GM20431 (cell line): ENCODE measurements around the gene EFCAB8.

Source experiments
- in situ Hi-C: fragments of 300-500 bp; cut with MseI, MboI; formaldehyde crosslinking; loops from one replicate; pipeline ENCODE4 v1.15.0; 2020; ENCODE audit warnings: low sequenced_read_pairs; ENCODE audit not compliant: unreplicated experiment

EFCAB8 gene

GRCh38 chr20:32995802-32996201 is 137.1 kb downstream of the EFCAB8 start:
- in situ Hi-C loops, result no loop called here

- in situ Hi-C loops, result no loop called here
Measured at GRCh38 chr20:32997431-32997830, 138.7 kb downstream of the EFCAB8 start.

DNA sequence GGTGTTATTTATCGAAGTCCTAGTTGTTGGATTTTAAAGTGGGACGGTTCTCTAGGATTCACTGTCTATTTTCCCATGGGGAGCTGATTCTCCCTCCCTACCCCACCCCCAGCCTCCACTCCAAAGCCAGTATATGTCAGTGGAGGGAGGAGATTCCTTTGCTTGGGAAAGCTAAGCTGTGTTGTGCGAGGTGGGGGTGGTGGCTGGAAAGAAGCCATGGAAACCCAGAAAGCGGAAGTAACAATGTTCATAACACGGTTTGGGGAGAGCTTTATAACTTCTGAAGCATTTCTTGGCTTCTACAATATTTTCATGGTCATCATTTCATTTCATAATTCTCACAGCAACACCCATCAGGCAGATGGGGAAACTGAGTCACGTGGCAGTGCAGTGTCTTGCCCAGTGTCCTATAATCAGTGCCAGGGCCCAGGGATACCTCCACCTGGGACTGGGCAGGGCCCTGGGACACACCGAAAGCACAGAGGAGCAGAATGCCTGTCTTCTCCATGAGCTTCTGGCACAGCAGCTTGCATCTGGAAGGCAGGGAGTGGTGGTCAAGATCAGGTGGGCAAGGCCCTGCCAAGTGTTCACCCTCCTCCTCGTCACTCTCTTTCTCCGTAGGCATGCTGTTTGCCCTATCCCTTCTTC is 141.0 kb downstream of the EFCAB8 start:
- in situ Hi-C loops, result no loop called here

DNA sequence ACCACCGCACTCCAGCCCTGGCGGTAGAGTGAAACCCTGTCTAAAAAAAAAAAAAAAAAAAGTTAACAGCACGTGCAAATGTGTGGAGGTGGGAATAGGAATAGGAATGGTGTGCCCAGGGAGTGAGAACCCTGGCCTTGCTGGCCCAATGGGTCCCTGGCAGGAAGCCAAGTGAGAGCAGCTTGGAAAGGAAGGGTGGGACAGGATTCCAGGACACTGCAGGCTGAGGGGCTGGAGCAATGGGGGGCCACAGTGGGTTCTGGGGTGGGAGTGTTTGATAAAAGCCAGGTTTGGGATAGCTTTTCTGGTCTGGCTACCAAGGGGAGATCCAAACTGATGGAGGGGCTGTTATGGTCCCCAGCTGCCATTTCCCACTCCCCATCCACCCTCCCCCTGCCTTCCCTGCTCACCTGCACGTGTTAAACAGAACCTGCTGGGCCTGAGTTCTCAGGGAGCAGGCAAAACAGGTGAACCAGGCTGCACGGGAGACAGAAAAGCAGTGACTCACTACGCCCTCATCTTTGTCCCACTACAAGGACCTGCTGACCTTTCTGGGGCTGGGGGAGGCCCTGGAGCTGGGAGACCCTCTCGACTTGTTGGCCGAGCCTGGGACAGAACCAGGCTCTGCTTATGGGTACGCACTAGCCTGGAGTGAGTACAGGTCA is 142.2 kb downstream of the EFCAB8 start:
- in situ Hi-C loops, result no loop called here

- in situ Hi-C loops, result no loop called here
Measured at GRCh38 chr20:33002087-33002808, 143.5 kb downstream of the EFCAB8 start.

DNA sequence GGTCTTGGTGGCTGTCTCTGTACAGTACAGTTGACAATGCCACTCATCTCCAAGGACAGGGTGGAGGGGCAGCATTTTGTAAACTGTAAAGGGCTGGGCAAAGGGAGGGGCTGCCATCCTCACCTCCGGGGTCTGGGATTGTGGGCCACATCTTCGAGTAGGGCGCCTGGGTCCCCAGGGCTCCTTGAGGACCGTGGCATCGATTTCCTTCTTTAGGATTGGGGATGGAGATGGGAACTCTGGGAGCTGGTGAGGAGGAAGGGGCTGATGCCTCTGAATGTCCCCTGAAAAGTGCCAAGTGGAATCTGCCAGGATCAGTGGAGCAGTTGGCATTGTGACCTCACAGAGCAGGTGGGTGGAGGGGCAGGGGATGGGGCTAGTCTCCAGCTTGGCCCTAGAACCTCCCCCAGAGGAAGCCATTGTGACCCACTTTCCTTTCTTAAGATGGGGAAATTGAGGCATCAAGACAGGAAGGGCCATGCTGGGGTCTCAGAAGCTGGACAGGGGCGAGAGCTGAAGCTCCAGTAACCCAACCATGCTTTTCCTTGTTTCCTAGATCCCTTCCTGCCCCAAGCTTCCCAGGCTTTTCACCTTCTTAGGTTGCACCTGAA is 145.5 kb downstream of the EFCAB8 start, which contains the start of gene SUN5:
SUN5 (minus strand) TSS at position 293 of the 611 bp plus-strand sequence; CDS start at position 200, 93 bp downstream.
- in situ Hi-C loops, result no loop called here

GRCh38 chr20:33005132-33005566 is 146.4 kb downstream of the EFCAB8 start:
- in situ Hi-C loops, result no loop called here

GRCh38 chr20:33005908-33006775 is 147.4 kb downstream of the EFCAB8 start:
- in situ Hi-C loops, result no loop called here

DNA sequence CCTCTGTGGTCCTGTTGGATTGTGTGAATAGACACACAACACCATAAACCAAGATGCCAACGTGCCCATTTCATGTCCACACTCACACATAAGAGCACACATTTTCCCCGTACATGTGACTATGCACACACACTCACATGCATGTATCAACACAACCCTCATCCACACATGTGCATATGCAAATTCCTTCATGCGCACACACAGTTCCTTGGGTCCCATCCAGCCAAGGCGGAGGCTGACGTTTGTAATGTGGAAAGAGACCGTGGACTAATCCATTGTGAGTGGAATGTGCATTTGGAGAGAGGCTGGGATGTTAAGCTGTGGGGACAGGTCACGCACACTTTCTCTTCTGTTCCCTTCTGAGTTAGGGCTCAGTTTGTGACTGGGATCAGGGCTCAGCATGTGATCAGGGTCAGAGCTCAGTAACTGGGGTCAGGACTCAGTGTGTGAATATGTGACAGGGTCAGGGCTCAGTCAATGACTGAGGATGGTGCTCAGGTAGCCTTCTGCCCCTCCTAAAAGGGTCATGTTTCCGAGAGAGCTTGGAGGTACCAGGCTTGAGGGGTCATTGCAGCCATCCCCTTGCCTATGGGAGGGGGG is 148.2 kb downstream of the EFCAB8 start:
- in situ Hi-C loops, result no loop called here

- in situ Hi-C loops, result no loop called here
Measured at GRCh38 chr20:33007376-33008335, 148.9 kb downstream of the EFCAB8 start, which contains the start of gene BPIFB2. Gene BPIFB2, plus strand, starts transcription at chr20:33007704. Its CDS starts 871 bp downstream, at chr20:33008575.

DNA sequence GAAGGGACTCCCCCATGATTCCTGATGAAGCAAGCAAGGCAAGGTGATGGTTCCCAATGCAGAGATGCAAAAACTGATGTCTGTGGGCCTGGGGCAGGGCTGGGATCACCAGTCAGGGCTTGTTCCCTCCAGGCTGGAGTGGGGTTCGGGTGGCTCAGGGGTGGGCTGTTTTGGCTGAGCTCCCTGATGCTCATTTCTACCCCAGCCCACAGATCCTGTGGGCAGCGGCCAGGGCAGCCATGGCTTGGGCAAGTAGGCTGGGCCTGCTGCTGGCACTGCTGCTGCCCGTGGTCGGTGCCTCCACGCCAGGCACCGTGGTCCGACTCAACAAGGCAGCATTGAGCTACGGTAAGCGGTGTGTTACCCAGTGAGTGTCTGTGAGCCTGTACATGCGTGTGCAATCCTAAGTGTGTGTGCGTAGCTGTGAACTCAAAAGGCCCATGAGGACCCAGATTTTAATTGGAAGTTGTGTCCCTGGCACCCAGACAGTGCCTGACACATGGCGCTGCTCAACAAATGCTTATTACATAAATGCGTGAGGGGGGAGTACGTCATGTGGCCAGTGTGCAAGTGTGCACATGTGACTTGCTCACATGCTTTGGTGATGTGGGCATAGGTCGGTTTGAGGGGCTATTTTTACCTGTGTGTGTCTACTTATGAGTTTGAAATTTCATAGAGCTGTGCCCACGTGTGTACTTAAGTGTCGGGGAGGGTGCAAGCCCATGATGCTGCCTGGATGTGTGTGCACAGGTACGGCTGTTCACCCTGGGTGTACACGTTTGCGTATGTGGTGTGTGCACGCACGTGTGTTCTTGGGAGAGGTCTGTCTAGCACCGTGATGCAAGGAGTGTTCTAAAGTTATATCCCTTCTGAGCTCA is 149.9 kb downstream of the EFCAB8 start:
- in situ Hi-C loops, result no loop called here

DNA sequence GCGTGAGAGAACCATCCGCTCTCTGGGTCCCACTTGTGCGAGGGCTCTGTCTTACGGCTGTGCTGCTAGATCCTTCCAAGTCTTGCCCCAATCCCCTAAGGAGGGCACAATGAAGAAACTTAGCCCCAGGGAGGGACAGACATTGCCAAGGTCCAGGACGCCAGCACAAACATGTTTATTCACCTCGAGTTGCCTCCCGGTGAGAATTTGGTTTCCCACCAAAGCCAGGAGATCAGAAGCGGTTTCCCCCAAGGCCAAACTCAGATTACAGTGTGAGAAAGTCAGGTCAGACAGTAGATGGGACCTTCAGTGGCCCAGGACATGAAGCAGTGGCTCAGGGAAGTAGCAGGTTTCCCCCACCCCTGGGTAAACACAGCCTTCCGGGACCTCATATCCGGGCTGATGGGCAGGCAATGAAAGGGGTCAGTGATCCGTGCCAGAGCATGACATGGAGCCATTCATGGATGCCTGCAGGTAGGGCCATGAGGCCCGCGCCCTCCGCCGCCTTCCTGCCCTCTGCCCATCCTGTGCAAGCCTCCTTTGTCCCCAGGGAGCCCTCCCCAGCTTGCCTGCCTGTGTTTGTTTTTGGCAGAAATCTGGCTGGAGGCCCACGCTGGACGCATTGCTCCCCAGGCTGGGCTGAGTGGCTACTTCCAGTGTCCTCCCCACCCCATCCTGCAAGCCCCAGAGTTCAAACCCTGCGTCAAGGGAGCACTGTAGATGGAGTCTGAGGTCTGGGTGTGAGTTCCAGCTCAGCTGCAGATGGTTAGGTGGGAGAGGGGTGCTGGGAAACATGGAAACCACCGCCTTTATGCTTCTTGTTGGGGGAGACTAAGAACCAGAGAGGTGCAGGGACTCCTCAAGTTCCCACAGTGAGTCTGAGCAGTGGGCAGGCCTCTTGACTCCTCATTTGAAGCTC is 150.8 kb downstream of the EFCAB8 start:
- in situ Hi-C loops, result no loop called here

DNA sequence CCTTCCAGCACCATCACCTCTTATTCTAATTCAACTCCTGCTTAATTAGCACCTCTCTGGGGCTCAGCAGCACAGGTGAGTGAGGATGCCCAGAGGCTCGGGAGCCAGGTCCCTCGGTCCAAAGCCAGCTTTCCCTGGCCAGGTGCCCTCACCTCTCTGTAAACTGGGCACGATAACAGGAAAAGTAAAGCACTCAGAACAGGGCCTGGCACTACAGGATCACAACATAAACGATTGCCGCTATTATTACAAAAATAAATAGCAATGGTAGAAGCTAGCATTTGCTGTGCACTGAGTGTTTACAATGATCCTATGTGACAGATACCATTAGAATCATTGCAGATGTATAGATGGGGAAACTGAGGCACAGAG is 151.4 kb downstream of the EFCAB8 start:
- in situ Hi-C loops, result no loop called here

- in situ Hi-C loops, result no loop called here
Measured at GRCh38 chr20:33010674-33011449, 152.1 kb downstream of the EFCAB8 start.
